ENCODE data around the gene ZMIZ1.

The ZMIZ1 gene

GRCh38 chr10:79069325-79070080 is 737 bp downstream of the ZMIZ1 start:
- no peaks in the 10 kb centered on the region for H3K27me3 ChIP-seq (ENCODE audit: insufficient read depth, low read length)
- H3K36me3 ChIP-seq (ENCODE audit: insufficient read depth, low read length), result no peaks in the 10 kb centered on the region
- H3K4me3 ChIP-seq (ENCODE audit: low read length), result peak overlapping the region; percentile 97
- H3K4me1 ChIP-seq (ENCODE audit: insufficient read depth, low read length), result peaks cover 27% of the 10 kb centered on the region
- no peaks in the 10 kb centered on the region for H3K9me3 ChIP-seq (ENCODE audit: low read length)
- H2AFZ ChIP-seq (ENCODE audit: low read depth, low read length), result no peak overlapping the region

- H3K27me3 ChIP-seq (ENCODE audit: insufficient read depth, low read length), result no peaks in the 10 kb centered on the region
- no peaks in the 10 kb centered on the region for H3K9me3 ChIP-seq (ENCODE audit: low read length)
- H3K4me3 ChIP-seq (ENCODE audit: low read length), result peak overlapping the region; percentile 97
- H3K4me1 ChIP-seq (ENCODE audit: insufficient read depth, low read length), result peaks cover 27% of the 10 kb centered on the region
- H2AFZ ChIP-seq (ENCODE audit: low read depth, low read length), result no peak overlapping the region
- H3K36me3 ChIP-seq (ENCODE audit: insufficient read depth, low read length), result no peaks in the 10 kb centered on the region
These were observed 1.4 kb downstream of the ZMIZ1 start for GRCh38 chr10:79070081-79070605.

DNA sequence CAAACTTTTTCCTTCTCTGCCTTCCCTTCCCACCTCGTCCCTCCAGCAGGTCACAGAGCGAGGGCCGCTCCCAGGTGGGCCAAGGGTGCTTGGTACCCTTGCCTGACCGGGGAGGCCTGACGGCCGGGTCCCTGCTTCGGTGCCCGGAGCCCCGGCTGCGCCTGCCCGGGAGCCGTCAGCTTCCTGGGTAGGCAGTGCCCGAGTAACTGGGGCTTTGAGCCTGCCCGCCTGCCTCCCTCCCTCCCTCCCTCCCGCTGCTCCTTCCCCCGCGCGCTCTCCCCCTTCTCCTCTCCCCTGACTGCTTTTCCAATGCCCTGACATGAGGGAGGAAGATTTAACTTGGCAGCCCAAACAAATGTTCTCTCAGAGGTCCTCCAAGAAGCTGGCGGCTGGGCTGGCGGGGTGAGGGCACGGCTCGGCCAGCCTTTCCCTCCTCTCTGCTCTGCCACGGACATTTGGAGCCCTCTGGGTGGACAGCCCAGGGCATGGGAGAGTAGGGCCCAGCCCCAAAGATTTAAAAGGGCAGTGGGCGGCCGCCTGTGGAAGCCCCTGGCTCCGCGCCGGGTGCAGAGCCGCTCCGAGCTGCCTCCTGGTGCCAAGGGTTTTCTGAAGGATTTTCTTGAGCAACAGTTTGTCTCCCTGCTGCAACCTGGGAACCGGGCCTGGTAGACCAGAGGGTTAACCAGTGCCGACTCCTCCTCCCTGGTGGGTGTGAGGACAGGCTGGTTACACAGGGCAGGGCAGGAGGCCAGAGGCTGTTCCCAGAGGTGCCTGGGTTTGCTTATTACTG is 2.0 kb downstream of the ZMIZ1 start:
- Histone ChIP-seq H3K4me3 (ENCODE audit: low read length) (peak overlapping the region; percentile 97), H3K4me1 (ENCODE audit: insufficient read depth, low read length) (peaks cover 31% of the 10 kb centered on the region), H2AFZ (ENCODE audit: low read depth, low read length) (no peak overlapping the region), H3K36me3 (ENCODE audit: insufficient read depth, low read length) (no peaks in the 10 kb centered on the region), H3K27me3 (ENCODE audit: insufficient read depth, low read length) (no peaks in the 10 kb centered on the region), H3K9me3 (ENCODE audit: low read length) (no peaks in the 10 kb centered on the region)

- Histone ChIP-seq H3K4me3 (ENCODE audit: low read length) (peak overlapping the region; percentile 97), H3K4me1 (ENCODE audit: insufficient read depth, low read length) (peaks cover 34% of the 10 kb centered on the region), H3K27me3 (ENCODE audit: insufficient read depth, low read length) (no peaks in the 10 kb centered on the region), H3K36me3 (ENCODE audit: insufficient read depth, low read length) (no peaks in the 10 kb centered on the region), H2AFZ (ENCODE audit: low read depth, low read length) (no peak overlapping the region), H3K9me3 (ENCODE audit: low read length) (no peaks in the 10 kb centered on the region)
These were observed 2.7 kb downstream of the ZMIZ1 start for GRCh38 chr10:79071396-79071923.

GRCh38 chr10:79072041-79072441 is 3.3 kb downstream of the ZMIZ1 start:
- no peaks in the 10 kb centered on the region for H3K36me3 ChIP-seq (ENCODE audit: insufficient read depth, low read length)
- no peaks in the 10 kb centered on the region for H3K27me3 ChIP-seq (ENCODE audit: insufficient read depth, low read length)
- H3K4me3 ChIP-seq (ENCODE audit: low read length), result peak overlapping the region; percentile 97
- H3K9me3 ChIP-seq (ENCODE audit: low read length), result no peaks in the 10 kb centered on the region
- H3K4me1 ChIP-seq (ENCODE audit: insufficient read depth, low read length), result peaks cover 34% of the 10 kb centered on the region
- H2AFZ ChIP-seq (ENCODE audit: low read depth, low read length), result no peak overlapping the region

- no peak overlapping the region for H2AFZ ChIP-seq (ENCODE audit: low read depth, low read length)
- no peaks in the 10 kb centered on the region for H3K9me3 ChIP-seq (ENCODE audit: low read length)
- H3K4me1 ChIP-seq (ENCODE audit: insufficient read depth, low read length), result peaks cover 28% of the 10 kb centered on the region
- no peak overlapping the region for H3K4me3 ChIP-seq (ENCODE audit: low read length)
- H3K27me3 ChIP-seq (ENCODE audit: insufficient read depth, low read length), result no peaks in the 10 kb centered on the region
- peaks cover 2% of the 10 kb centered on the region for H3K36me3 ChIP-seq (ENCODE audit: insufficient read depth, low read length)
These were observed 4.4 kb downstream of the ZMIZ1 start for GRCh38 chr10:79072994-79073645.

GRCh38 chr10:79073784-79074432 is 5.1 kb downstream of the ZMIZ1 start:
- no peaks in the 10 kb centered on the region for H3K9me3 ChIP-seq (ENCODE audit: low read length)
- peaks cover 2% of the 10 kb centered on the region for H3K36me3 ChIP-seq (ENCODE audit: insufficient read depth, low read length)
- H3K4me1 ChIP-seq (ENCODE audit: insufficient read depth, low read length), result peaks cover 26% of the 10 kb centered on the region

DNA sequence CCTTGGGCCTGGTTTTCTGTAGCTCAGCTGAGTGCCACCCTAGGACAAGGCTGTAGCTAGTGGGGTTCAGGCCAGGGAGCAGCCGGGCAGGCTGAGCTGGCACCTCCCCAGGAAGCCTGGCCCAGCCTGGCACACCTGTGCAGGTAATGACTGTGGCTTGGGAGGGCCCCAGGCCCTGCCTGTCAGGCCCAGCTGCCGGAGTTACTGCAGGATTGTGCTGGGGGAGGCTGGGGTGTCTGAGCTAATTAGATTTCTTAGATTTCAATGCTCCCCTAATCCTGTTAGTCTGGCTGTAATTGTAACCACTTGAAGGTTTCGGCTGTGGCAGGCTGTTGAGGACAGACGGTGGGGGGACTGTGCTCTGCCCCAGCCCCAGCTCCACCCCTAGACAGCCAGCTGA is 6.0 kb downstream of the ZMIZ1 start:
- Histone ChIP-seq H2AFZ (ENCODE audit: low read depth, low read length) (no peak overlapping the region), H3K27me3 (ENCODE audit: insufficient read depth, low read length) (no peaks in the 10 kb centered on the region), H3K36me3 (ENCODE audit: insufficient read depth, low read length) (peaks cover 2% of the 10 kb centered on the region), H3K9me3 (ENCODE audit: low read length) (no peaks in the 10 kb centered on the region), H3K4me1 (ENCODE audit: insufficient read depth, low read length) (peaks cover 29% of the 10 kb centered on the region), H3K4me3 (ENCODE audit: low read length) (no peak overlapping the region)

More at GRCh38 chr10:79073784-79074432, 5.1 kb downstream of the ZMIZ1 start:
- no peak overlapping the region for H2AFZ ChIP-seq (ENCODE audit: low read depth, low read length)
- H3K27me3 ChIP-seq (ENCODE audit: insufficient read depth, low read length), result no peaks in the 10 kb centered on the region
- no peak overlapping the region for H3K4me3 ChIP-seq (ENCODE audit: low read length)

- H3K4me3 ChIP-seq (ENCODE audit: low read length), result no peak overlapping the region
- no peak overlapping the region for H2AFZ ChIP-seq (ENCODE audit: low read depth, low read length)
- H3K9me3 ChIP-seq (ENCODE audit: low read length), result no peaks in the 10 kb centered on the region
- H3K4me1 ChIP-seq (ENCODE audit: insufficient read depth, low read length), result peaks cover 29% of the 10 kb centered on the region
- no peaks in the 10 kb centered on the region for H3K27me3 ChIP-seq (ENCODE audit: insufficient read depth, low read length)
- H3K36me3 ChIP-seq (ENCODE audit: insufficient read depth, low read length), result peaks cover 2% of the 10 kb centered on the region
These were observed 6.7 kb downstream of the ZMIZ1 start for GRCh38 chr10:79075418-79075817.

GRCh38 chr10:79077488-79078173 is 8.9 kb downstream of the ZMIZ1 start:
- Histone ChIP-seq H3K9me3 (ENCODE audit: low read length) (no peaks in the 10 kb centered on the region), H3K27me3 (ENCODE audit: insufficient read depth, low read length) (no peaks in the 10 kb centered on the region), H3K4me1 (ENCODE audit: insufficient read depth, low read length) (peaks cover 24% of the 10 kb centered on the region), H3K36me3 (ENCODE audit: insufficient read depth, low read length) (peaks cover 2% of the 10 kb centered on the region), H3K4me3 (ENCODE audit: low read length) (no peak overlapping the region), H2AFZ (ENCODE audit: low read depth, low read length) (no peak overlapping the region)

GRCh38 chr10:79078367-79079053 is 9.7 kb downstream of the ZMIZ1 start:
- H3K4me1 ChIP-seq (ENCODE audit: insufficient read depth, low read length), result peaks cover 22% of the 10 kb centered on the region
- no peaks in the 10 kb centered on the region for H3K9me3 ChIP-seq (ENCODE audit: low read length)
- no peaks in the 10 kb centered on the region for H3K27me3 ChIP-seq (ENCODE audit: insufficient read depth, low read length)
- no peak overlapping the region for H3K4me3 ChIP-seq (ENCODE audit: low read length)
- no peak overlapping the region for H2AFZ ChIP-seq (ENCODE audit: low read depth, low read length)
- H3K36me3 ChIP-seq (ENCODE audit: insufficient read depth, low read length), result peaks cover 2% of the 10 kb centered on the region

GRCh38 chr10:79079054-79079397 is 10.3 kb downstream of the ZMIZ1 start:
- Histone ChIP-seq H2AFZ (ENCODE audit: low read depth, low read length) (no peak overlapping the region), H3K36me3 (ENCODE audit: insufficient read depth, low read length) (peaks cover 2% of the 10 kb centered on the region), H3K4me1 (ENCODE audit: insufficient read depth, low read length) (peaks cover 27% of the 10 kb centered on the region), H3K9me3 (ENCODE audit: low read length) (no peaks in the 10 kb centered on the region), H3K27me3 (ENCODE audit: insufficient read depth, low read length) (no peaks in the 10 kb centered on the region), H3K4me3 (ENCODE audit: low read length) (no peak overlapping the region)
